Effector memory CD8-positive, alpha-beta T cell (primary cell): ENCODE data around the gene SYCE3.

ENCODE experiments used
- ATAC-seq: fragments of 150-1000 bp; cut with Tn5 transposase; replicated peaks from 2 replicates; pipeline ENCODE4 v1.10.0; 2021; ENCODE audit warnings: mild to moderate bottlenecking, moderate library complexity
- DNase-seq, 3 experiments: peaks; one replicate each; pipeline ENCODE4 v3.0.0; 2021
- H3K27ac Mint-ChIP-seq, 2 donors: one replicate each; pipeline ENCODE4 v1.8.0; 2022; ENCODE audit warnings: mild to moderate bottlenecking in 2 of 2, mixed read lengths in 2 of 2, moderate library complexity in 2 of 2
- H3K27me3 Mint-ChIP-seq, 2 donors: one replicate each; pipeline ENCODE4 v1.8.0; 2022; ENCODE audit warnings: mixed read lengths in 2 of 2
- H3K36me3 Mint-ChIP-seq: one replicate; pipeline ENCODE4 v1.8.0; 2022; ENCODE audit warnings: mild to moderate bottlenecking, moderate library complexity, mixed read lengths; ENCODE audit not compliant: insufficient read depth
- H3K4me1 Mint-ChIP-seq, 2 donors: one replicate each; pipeline ENCODE4 v1.8.0; 2022; ENCODE audit warnings: low read depth in 2 of 2, mixed read lengths in 2 of 2
- H3K4me3 Mint-ChIP-seq, 2 donors: one replicate each; pipeline ENCODE4 v1.8.0; 2022; ENCODE audit warnings: mild to moderate bottlenecking in 2 of 2, mixed read lengths in 2 of 2, moderate library complexity in 2 of 2
- H3K9me3 Mint-ChIP-seq, 2 donors: one replicate each; pipeline ENCODE4 v1.8.0; 2022; ENCODE audit warnings: mixed read lengths in 2 of 2

SYCE3 gene

DNA sequence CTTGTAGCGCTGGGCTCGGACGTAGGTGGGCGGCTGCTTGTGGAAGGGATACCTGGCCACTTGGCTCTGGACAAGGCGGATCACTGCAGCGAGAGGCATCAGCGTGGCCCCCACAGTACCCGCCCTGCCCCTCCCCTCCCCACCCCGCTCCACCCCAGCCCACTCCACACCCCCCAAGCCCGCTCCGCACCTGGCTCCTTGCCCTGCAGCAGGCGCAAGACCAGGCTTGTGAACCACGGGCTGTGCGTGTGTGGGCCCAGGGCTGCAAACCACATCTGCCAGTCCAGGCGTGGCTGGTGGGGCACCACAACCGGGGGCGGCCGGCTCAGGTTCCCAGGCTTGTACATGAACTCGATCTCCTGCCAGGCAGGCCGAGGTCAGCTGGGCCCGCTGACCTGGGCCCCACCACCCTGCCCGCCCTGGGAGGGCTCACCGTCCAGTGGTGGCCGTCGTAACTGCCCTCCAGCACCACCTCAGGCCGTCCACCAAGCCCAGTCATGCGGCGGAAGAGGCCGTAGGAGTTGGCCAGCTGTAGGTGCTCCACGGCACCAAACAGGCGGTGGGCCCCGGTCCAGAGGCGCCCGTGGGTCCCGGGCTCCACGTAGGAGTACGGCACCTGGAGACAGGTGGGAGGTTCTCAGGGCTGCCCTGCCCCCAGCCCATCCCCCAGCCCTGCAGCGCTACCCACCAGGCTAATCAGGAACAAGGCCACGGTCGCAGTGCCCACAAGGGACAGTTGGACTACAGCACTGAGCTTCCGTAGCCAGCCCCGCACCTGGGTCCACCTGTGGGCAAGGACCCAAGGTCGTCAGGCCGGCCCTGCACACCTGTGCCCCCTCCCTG lies 58.1 kb downstream of the SYCE3 start:
- no peaks in the 10 kb centered on the region for H3K27me3 Mint-ChIP-seq
- peaks cover 11 to 15% of the 10 kb centered on the region in 2 donors for H3K4me1 Mint-ChIP-seq
- no peak overlapping the region for H3K27ac Mint-ChIP-seq
- H3K9me3 Mint-ChIP-seq, result no peaks in the 10 kb centered on the region
- DNase-seq (no peak), ATAC-seq (no peak)
- H3K36me3 Mint-ChIP-seq, result peaks cover 9% of the 10 kb centered on the region
- no peak overlapping the region for H3K4me3 Mint-ChIP-seq

DNA sequence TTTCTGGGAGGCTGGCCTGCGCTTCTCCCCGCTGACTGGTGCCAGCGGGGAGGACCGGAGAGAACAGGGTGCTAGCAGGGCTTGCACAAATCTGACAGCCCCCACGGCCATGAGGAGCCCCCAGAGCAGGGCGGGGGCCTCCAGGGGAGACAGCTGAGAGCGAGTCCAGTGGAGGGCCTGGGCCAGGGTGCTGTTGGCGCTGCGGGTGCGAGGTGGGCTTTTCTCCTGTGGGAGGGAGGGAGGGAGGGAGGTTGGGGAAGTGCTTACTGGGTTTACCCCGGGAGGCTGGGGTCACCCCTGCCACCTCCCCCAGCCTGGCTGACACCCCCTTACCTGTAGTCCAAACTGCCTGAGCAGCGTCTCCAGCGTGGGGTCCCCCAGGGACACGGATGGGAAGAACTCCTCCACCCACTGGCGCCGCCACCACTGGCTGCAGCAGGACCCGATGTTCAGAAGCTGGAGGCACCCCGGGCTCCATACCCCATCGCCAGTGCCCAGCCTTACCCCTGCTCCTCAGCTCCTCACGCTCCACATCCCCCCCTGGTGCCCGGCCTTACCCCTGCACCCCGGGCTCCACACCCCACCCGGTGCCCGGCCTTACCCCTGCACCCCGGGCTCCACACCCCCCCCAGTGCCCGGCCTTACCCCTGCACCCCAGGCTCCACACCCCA lies 59.1 kb downstream of the SYCE3 start:
- no peaks in the 10 kb centered on the region for H3K27me3 Mint-ChIP-seq
- H3K4me3 Mint-ChIP-seq, result no peak overlapping the region
- peaks cover 4 to 8% of the 10 kb centered on the region in 2 donors for H3K4me1 Mint-ChIP-seq
- ATAC-seq (no peak), DNase-seq (no peak)
- H3K36me3 Mint-ChIP-seq, result peaks cover 11% of the 10 kb centered on the region
- H3K9me3 Mint-ChIP-seq, result no peaks in the 10 kb centered on the region
- H3K27ac Mint-ChIP-seq, result no peak overlapping the region

DNA sequence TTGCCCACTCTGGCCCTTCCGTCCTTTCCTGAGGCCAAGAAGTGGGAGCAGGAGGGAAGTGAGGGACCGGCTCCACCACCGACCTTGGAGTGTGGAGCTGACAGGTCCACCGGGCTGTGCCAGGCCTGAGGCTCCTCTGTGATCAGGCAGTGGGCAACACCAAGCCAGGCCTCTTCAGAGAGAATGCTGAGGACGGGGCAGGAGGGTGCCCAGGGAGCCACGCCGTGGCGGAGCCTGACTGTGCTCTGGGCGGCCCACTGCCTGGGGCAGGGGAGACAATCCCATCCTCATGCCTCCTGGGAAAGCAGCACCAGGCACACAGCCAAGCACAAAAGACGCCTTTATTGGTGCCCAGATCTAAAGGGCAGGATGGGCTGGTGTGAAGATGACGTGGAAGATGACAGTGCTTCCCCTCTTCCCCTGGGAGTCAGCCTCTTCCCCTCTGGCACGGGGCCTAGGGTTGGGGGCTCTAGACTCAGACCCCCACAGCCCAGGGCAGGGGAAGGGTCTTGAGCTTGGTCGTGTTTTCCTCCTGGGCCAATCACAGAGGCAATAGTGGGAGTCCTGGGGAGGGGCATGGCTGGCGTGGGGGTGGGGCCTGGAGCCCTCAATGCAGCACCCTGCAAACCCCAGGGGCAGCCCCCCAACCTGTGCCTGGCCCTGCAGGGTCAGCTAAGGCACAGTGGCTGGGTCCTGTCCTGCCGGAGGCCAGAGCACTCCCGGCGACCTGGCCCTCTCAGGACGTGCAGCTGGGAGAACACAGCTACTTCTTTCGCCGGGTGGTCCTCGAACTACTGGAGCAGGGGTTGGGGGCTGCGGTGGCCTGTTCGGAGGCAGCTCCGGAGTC lies 59.9 kb downstream of the SYCE3 start:
- Mint-ChIP-seq H3K36me3 (peaks cover 5% of the 10 kb centered on the region), H3K27ac (no peak overlapping the region), H3K4me3 (no peak overlapping the region)

DNA sequence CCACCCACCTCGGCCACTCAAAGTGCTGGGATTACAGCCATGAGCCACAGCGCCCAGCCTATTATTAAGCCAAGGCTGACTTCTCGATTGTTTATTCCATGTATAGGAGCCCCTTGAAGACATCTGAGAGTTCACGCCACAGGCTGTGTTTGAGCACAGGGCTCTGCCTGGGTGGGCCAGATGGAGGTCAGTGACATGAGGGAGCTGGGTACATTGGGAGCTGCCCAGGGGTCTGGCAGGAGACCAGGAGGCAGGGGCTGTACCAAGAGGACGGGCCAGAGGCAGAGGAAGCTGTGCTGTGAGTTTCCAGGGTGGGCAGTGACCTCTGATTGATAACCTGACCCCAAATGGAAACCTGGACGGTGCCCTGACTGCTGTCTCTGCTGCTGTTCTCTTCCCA lies 60.6 kb downstream of the SYCE3 start:
- peaks cover 4% of the 10 kb centered on the region for H3K36me3 Mint-ChIP-seq
- H3K27ac Mint-ChIP-seq, result no peak overlapping the region
- no peaks in the 10 kb centered on the region for H3K9me3 Mint-ChIP-seq
- ATAC-seq, result no peak
- H3K27me3 Mint-ChIP-seq, result no peaks in the 10 kb centered on the region
- no peak for DNase-seq
- no peak overlapping the region for H3K4me3 Mint-ChIP-seq
- H3K4me1 Mint-ChIP-seq, result peaks cover under 1 to 8% of the 10 kb centered on the region in 2 donors

More for the DNA sequence above, 59.9 kb downstream of the SYCE3 start:
- Mint-ChIP-seq H3K4me1 (peaks cover 3 to 11% of the 10 kb centered on the region in 2 donors), H3K9me3 (no peaks in the 10 kb centered on the region), H3K27me3 (no peaks in the 10 kb centered on the region)
- ATAC-seq (no peak), DNase-seq (no peak)
